CD4-positive, alpha-beta memory T cell (primary cell): ENCODE data around the gene CPTP. TPM values are rescaled to one million over a fixed set of nuclear protein-coding genes. Genes with fewer than 3 reads are reported as not detected.

Experiments used
- CTCF ChIA-PET: fragments of 350-600 bp; sonication (Branson Sonifier 250); formaldehyde crosslinking; loops from one replicate; lab custom pipeline; 2021; ENCODE audit warnings: inconsistent platforms; ENCODE audit not compliant: partially characterized antibody; lab: Charles Lee
- POLR2A ChIA-PET: fragments of 350-600 bp; sonication (Branson Sonifier 250); formaldehyde crosslinking; loops from one replicate; lab custom pipeline; 2021; ENCODE audit not compliant: partially characterized antibody; lab: Charles Lee
- DNase-seq, 5 donors: peaks; one replicate each; pipeline versions ENCODE4 v3.0.0 to v3.0.0-alpha.2; 2020 to 2022; ENCODE audit warnings: mixed read lengths in 1 of 5
- H3K27ac ChIP-seq: one replicate; pipeline ENCODE4 v1.7.0; 2013; ENCODE audit warnings: low read depth, low read length
- H3K27me3 ChIP-seq: 2 replicates; pipeline ENCODE4 v1.7.0; 2013; ENCODE audit warnings: mild to moderate bottlenecking, low read length, moderate library complexity; ENCODE audit not compliant: insufficient read depth
- H3K36me3 ChIP-seq: 2 replicates; pipeline ENCODE4 v1.7.0; 2013; ENCODE audit warnings: mild to moderate bottlenecking, low read length, moderate library complexity; ENCODE audit not compliant: insufficient read depth
- H3K4me1 ChIP-seq: 2 replicates; pipeline ENCODE4 v1.7.0; 2013; ENCODE audit warnings: mild to moderate bottlenecking, low read length, moderate library complexity; ENCODE audit not compliant: insufficient read depth
- H3K4me3 ChIP-seq, 2 donors: one replicate each; pipeline ENCODE4 v1.7.0; 2013; ENCODE audit warnings: low read length in 2 of 2, mild to moderate bottlenecking in 1 of 2
- H3K9me3 ChIP-seq, 2 donors: one replicate each; pipeline ENCODE4 v1.7.0; 2013; ENCODE audit warnings: low read length in 2 of 2, control low read depth in 1 of 2; ENCODE audit not compliant: control insufficient read depth in 1 of 2
- H3K27ac Mint-ChIP-seq, 7 donors: one replicate each; pipeline ENCODE4 v1.8.0; 2020 to 2021; ENCODE audit warnings: mixed read lengths in 7 of 7, mild to moderate bottlenecking in 6 of 7, inconsistent platforms in 3 of 7, moderate library complexity in 3 of 7
- H3K27me3 Mint-ChIP-seq, 2 donors: one replicate each; pipeline ENCODE4 v1.8.0; 2020 to 2021; ENCODE audit warnings: mixed read lengths in 2 of 2
- H3K36me3 Mint-ChIP-seq, 2 donors: one replicate each; pipeline ENCODE4 v1.8.0; 2020 to 2021; ENCODE audit warnings: mixed read lengths in 2 of 2, inconsistent platforms in 1 of 2, mild to moderate bottlenecking in 1 of 2
- H3K4me1 Mint-ChIP-seq, 4 donors: one replicate each; pipeline ENCODE4 v1.8.0; 2020 to 2021; ENCODE audit warnings: mixed read lengths in 4 of 4, mild to moderate bottlenecking in 1 of 4
- H3K4me3 Mint-ChIP-seq, 8 donors: one replicate each; pipeline ENCODE4 v1.8.0; 2020 to 2021; ENCODE audit warnings: mixed read lengths in 8 of 8, mild to moderate bottlenecking in 7 of 8, moderate library complexity in 6 of 8, inconsistent platforms in 3 of 8
- H3K9me3 Mint-ChIP-seq, 8 donors: one replicate each; pipeline ENCODE4 v1.8.0; 2020 to 2021; ENCODE audit warnings: mixed read lengths in 8 of 8, mild to moderate bottlenecking in 5 of 8, inconsistent platforms in 3 of 8, moderate library complexity in 1 of 8
- intact Hi-C: fragments of 100-400 bp; cut with micrococcal nuclease; formaldehyde crosslinking; loops from one replicate; pipeline ENCODE4 v1.15.1; 2023
- polyA plus RNA-seq, 2 donors: library from polyadenylated mRNA; unstranded; fragments of 300-500 nt; fragmentation: Illumina TruSeq; gene quantifications; one replicate each; pipeline ENCODE4 v1.2.3, GENCODE V29; 2021
- total RNA-seq, 2 experiments: library from RNA; stranded (reverse); gene quantifications; one replicate each; pipeline ENCODE4 v1.2.3, GENCODE V29; 2021

The CPTP gene
- total and polyA plus RNA-seq, 4 experiments from 2014 or later, result 15.4 to 28.3 (median 25.9) TPM

DNA sequence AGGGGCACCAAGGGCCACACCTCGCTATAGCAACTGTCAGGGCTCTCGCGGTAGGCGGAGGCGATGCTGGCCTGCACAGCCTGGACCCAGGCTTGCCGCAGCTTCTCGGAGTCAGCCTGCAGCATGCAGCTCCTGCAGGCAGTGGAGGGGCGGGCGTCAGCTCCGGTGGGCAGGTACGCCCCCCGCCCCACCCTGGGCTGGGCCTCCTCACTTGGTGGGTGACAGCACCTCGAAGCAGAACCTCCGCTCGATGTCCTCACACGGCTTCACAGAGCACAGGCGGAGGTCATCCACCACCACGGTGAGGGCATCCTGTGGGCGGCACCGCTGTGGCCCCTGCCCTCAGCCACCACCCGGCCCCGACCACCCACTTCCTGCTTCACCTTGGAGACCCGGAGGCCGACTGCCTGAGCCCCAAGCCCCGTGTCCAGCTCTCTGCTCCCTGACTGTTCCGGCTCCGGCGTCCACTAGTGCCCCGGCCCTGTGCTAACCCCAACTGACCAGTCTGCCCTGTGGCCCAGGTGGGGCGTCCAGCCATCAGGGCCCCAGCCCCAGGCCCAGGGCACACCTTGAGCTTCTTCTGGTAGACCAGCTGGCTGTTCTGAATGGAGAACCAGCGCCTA, 26.7 kb upstream of the CPTP start:
- Histone ChIP-seq H3K9me3 (no peaks in the 10 kb centered on the region), H3K4me1 (no peaks in the 10 kb centered on the region), H3K27ac (no peak overlapping the region), H3K36me3 (no peaks in the 10 kb centered on the region), H3K27me3 (no peaks in the 10 kb centered on the region), H3K4me3 (no peak overlapping the region)
- ChIA-PET CTCF (no interaction called here), POLR2A (interaction anchor here (0.5 kb wide), 1 partner anchor 420 kb away, joined by 3 read pairs; no protein-coding TSS in a partner anchor)
- DNase-seq, result no peak
- no peaks in the 10 kb centered on the region for H3K9me3 Mint-ChIP-seq
- no peaks in the 10 kb centered on the region for H3K36me3 Mint-ChIP-seq
- peaks cover 0 to 2% (median 0%) of the 10 kb centered on the region in 4 donors for H3K4me1 Mint-ChIP-seq
- intact Hi-C loops, result no loop called here
- H3K4me3 Mint-ChIP-seq, result no peak overlapping the region
- no peak overlapping the region for H3K27ac Mint-ChIP-seq
- H3K27me3 Mint-ChIP-seq, result no peaks in the 10 kb centered on the region

DNA sequence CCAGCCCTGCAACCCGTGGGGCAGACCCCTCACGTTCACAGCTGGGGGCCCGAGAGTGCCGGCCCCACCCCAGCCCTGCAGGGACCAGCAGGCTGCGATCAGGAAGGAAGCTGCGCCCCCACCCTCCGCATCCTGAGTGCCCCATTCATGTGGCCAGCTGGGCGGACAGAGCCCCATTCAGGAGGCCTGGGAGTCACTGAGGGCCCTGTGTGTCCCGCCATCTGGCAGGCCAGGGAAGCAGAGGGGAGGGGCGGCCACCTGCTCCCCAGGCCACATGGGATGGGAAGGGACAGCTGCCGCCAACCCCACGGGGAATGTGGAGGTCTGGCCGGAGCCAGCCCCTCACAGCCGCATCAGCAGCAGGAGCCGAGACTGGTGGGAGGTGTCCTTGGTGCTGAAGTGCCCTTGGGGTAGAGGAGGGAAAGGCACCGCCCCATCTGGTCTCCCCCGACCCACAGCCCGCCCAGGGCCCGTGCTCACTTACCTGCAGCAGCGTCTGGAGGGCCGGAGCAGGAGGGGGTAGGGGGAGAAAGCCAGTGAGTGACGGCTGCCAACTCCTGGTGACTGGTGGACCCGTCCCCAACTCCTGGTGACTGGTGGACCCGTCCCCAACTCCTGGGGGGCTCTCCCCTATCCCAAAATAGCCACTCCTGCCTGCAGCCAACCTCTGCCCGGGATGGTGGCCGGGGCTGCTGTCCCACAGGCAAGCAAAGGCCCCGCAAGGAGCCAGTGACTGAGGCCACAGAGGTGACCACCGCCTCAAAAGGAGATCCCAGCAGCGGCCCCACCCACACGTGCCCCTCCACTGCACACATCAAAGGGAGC, 25.5 kb upstream of the CPTP start:
- Histone ChIP-seq H3K27ac (no peak overlapping the region), H3K9me3 (no peaks in the 10 kb centered on the region), H3K36me3 (no peaks in the 10 kb centered on the region), H3K4me1 (no peaks in the 10 kb centered on the region), H3K27me3 (no peaks in the 10 kb centered on the region), H3K4me3 (no peak overlapping the region)
- Mint-ChIP-seq H3K27me3 (no peaks in the 10 kb centered on the region), H3K4me3 (no peak overlapping the region), H3K36me3 (no peaks in the 10 kb centered on the region), H3K9me3 (no peaks in the 10 kb centered on the region), H3K4me1 (peaks cover 0 to 2% (median 0%) of the 10 kb centered on the region in 4 donors), H3K27ac (no peak overlapping the region)
- CTCF ChIA-PET, result interaction anchor here (1.0 kb wide), 1 partner anchor 12 kb away, joined by 3 read pairs; no protein-coding TSS in a partner anchor
- peak in 1 of 5 donors; percentile 33 for DNase-seq
- intact Hi-C loops, result no loop called here
- POLR2A ChIA-PET, result no interaction called here

DNA sequence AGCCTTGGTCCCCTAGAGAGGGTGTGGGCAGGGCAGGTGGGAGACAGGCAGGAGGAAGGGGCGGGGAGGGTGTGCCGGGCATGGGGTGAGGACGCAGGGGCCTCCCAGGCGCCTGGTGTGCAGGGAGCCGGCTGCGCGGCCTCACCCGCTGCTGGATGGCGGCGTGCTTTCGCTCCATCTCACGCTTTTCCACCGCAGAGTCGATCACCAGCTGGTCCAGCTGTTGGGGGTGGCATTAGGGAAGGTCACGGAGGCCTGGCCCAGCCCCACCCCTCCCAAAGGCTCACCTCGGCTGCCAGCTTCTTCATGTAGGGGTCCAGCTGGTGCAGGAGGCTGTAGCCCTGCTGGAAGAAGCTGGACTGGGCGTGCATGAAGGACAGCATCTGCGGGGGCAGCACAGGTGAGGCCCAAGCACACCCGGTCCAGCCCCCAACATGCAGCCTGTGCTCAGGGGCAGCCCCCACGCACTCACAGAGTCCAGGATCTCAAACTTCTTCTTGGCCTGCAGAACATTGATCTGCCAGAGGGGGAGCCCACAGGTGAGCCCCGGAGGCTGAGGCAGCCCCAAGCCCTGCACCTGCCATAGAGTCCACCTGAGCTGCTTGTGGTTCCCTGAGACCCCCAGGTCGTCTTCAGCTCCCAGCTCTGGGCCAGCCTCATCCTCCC, 24.8 kb upstream of the CPTP start:
- no peak overlapping the region for H3K27ac Mint-ChIP-seq
- Histone ChIP-seq H3K27ac (no peak overlapping the region), H3K4me1 (peaks cover 4% of the 10 kb centered on the region), H3K9me3 (no peaks in the 10 kb centered on the region), H3K36me3 (no peaks in the 10 kb centered on the region), H3K4me3 (no peak overlapping the region), H3K27me3 (no peaks in the 10 kb centered on the region)
- no peaks in the 10 kb centered on the region for H3K36me3 Mint-ChIP-seq
- H3K9me3 Mint-ChIP-seq, result no peaks in the 10 kb centered on the region
- DNase-seq, result peak in 2 of 5 donors; percentile 31 to 40
- no peaks in the 10 kb centered on the region for H3K27me3 Mint-ChIP-seq
- ChIA-PET CTCF (interaction anchor here (1.0 kb wide), 1 partner anchor 13 kb away, joined by 3 read pairs; no protein-coding TSS in a partner anchor), POLR2A (interaction anchor here (1.3 kb wide), 1 partner anchor 10 kb away, joined by 3 read pairs; no protein-coding TSS in a partner anchor)
- peaks cover 0 to 3% (median 0%) of the 10 kb centered on the region in 4 donors for H3K4me1 Mint-ChIP-seq
- H3K4me3 Mint-ChIP-seq, result no peak overlapping the region
- intact Hi-C loops, result no loop called here

DNA sequence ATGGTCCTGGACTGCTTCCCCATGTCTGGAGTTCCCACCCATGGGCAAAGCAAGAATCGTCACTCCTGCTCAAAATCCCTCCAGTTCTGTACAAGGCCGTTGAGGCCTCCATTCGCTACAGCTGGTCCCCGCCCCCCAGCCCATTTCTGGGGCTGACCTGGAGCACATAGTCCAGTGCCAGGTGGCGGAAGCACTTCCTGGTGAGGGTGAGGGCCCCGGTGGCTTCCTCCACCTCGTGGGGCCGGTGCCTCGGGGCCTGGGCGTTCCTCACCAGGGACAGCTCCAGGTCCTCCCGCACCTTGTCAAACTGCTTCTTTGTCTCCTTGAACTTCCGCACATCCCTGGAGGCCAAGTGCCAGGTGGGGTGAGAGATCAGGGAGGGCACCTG, 24.3 kb upstream of the CPTP start:
- ChIA-PET CTCF (interaction anchor here (1.0 kb wide), 1 partner anchor 13 kb away, joined by 3 read pairs; no protein-coding TSS in a partner anchor), POLR2A (interaction anchor here (1.3 kb wide), 1 partner anchor 9 kb away, joined by 3 read pairs; no protein-coding TSS in a partner anchor)

DNA sequence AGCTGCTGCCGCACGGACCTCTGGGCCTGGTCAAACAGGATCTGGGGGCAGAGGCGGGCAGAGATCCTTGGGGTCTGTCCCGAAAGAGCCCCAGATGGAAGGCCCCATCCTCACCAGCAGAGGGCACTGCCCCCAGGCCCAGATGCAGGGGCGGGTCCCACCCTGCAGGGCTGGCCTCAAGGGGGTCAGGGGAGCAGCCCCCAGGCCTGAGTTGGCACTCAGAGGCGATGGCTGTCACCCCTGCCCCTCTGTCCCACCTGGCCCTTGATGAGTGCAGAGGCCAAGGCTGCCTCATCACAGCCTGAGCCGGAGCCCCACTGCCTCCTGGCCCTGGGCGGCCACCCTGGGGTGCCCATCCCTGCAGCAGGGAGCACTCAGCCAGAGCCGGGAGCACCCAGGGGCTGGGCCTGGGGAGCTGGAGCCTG, 22.6 kb upstream of the CPTP start:
- Mint-ChIP-seq H3K27me3 (no peaks in the 10 kb centered on the region), H3K9me3 (peaks cover 0 to 2% (median 0%) of the 10 kb centered on the region in 8 donors), H3K4me3 (no peak overlapping the region), H3K4me1 (peaks cover 12 to 20% (median 13%) of the 10 kb centered on the region in 4 donors), H3K27ac (no peak overlapping the region), H3K36me3 (peaks cover 0 to 3% of the 10 kb centered on the region in 2 donors)
- Histone ChIP-seq H3K27me3 (no peaks in the 10 kb centered on the region), H3K36me3 (no peaks in the 10 kb centered on the region), H3K4me3 (no peak overlapping the region), H3K27ac (no peak overlapping the region), H3K9me3 (no peaks in the 10 kb centered on the region), H3K4me1 (peaks cover 26% of the 10 kb centered on the region)
- POLR2A ChIA-PET, result no interaction called here
- CTCF ChIA-PET, result no interaction called here
- DNase-seq, result no peak
- intact Hi-C loops, result no loop called here

More for the DNA sequence above, 24.3 kb upstream of the CPTP start:
- H3K36me3 ChIP-seq, result no peaks in the 10 kb centered on the region
- H3K4me3 ChIP-seq, result no peak overlapping the region
- H3K9me3 Mint-ChIP-seq, result no peaks in the 10 kb centered on the region
- H3K27ac Mint-ChIP-seq, result no peak overlapping the region
- intact Hi-C loops, result no loop called here
- H3K36me3 Mint-ChIP-seq, result no peaks in the 10 kb centered on the region
- H3K27me3 Mint-ChIP-seq, result no peaks in the 10 kb centered on the region
- peaks cover 10% of the 10 kb centered on the region for H3K4me1 ChIP-seq
- H3K27ac ChIP-seq, result no peak overlapping the region
- DNase-seq, result no peak
- H3K27me3 ChIP-seq, result no peaks in the 10 kb centered on the region
- no peak overlapping the region for H3K4me3 Mint-ChIP-seq
- no peaks in the 10 kb centered on the region for H3K9me3 ChIP-seq
- H3K4me1 Mint-ChIP-seq, result peaks cover 0 to 4% (median 2%) of the 10 kb centered on the region in 4 donors

DNA sequence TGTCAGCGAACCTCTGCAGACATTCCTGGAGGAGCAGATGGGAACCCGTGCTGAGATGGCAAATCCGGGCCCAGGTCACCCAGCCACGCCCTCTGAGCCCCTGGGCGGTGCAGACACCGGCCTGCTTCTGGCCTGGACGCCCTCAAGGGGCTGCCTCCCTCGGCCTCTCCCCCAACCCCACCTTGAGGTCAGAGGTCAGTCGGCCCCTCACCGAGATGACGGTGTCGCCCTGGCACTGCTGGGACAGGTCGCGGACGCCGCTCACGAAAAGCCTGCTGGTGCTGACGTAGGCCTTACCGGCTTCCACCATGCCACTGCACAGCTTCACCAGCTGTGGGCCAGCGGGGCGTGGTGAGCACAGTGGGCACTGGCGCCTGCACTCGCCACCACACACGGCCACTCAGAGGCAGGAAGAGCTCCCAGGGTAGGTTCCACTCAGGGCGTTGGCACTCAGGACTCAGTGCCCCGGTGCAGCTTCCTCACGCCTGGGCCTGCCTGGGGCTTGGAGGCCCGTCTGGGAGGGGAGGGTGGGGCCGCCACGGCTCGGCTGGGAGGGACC, 21.6 kb upstream of the CPTP start:
- POLR2A ChIA-PET, result no interaction called here

More for the DNA sequence above, 21.6 kb upstream of the CPTP start:
- peaks cover 0 to 2% (median 0%) of the 10 kb centered on the region in 8 donors for H3K9me3 Mint-ChIP-seq
- no peak overlapping the region for H3K4me3 Mint-ChIP-seq
- DNase-seq, result no peak
- CTCF ChIA-PET, result no interaction called here
- intact Hi-C loops, result no loop called here
- peaks cover 29% of the 10 kb centered on the region for H3K4me1 ChIP-seq
- no peaks in the 10 kb centered on the region for H3K9me3 ChIP-seq
- H3K27ac Mint-ChIP-seq, result no peak overlapping the region
- H3K36me3 ChIP-seq, result no peaks in the 10 kb centered on the region
- H3K4me3 ChIP-seq, result no peak overlapping the region
- no peak overlapping the region for H3K27ac ChIP-seq
- H3K27me3 ChIP-seq, result no peaks in the 10 kb centered on the region
- no peaks in the 10 kb centered on the region for H3K27me3 Mint-ChIP-seq
- H3K36me3 Mint-ChIP-seq, result peaks cover 0 to 4% of the 10 kb centered on the region in 2 donors
- H3K4me1 Mint-ChIP-seq, result peaks cover 14 to 23% (median 16%) of the 10 kb centered on the region in 4 donors
